ENCODE data around the gene VIPR2. TPM values are rescaled to one million over a fixed set of nuclear protein-coding genes. Genes with fewer than 3 reads are reported as not detected.

Gene VIPR2
- total RNA-seq, 6 experiments from 2014 or later, result 0.15 to 0.51 (median 0.26) TPM; not detected in 2

DNA sequence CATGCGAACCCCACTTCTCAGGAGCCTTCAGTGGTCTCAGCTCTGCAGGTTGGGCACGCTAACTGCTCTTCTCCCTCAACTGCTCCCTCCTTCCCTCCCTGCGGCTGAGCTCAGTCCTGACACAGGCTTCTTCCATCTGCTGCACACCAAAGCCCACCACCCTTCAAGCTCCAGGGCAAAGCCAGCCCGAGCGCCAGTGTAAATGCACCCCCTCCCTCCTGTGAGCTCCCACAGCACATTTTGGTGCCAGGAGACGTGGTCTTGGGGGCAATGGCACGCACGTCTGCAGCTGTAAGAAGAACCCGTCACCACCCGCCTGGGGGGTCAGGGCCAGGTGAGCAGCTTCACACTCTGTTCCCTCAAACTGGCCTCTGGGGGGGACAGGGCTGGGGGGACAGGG, 15.9 kb downstream of the VIPR2 start:
- H3K9me3 ChIP-seq, result no peaks in the 10 kb centered on the region
- DNase-seq, result peak in 1 of 3 donors; percentile 23
- intact Hi-C loops (cut with DNase I), result no loop called here

DNA sequence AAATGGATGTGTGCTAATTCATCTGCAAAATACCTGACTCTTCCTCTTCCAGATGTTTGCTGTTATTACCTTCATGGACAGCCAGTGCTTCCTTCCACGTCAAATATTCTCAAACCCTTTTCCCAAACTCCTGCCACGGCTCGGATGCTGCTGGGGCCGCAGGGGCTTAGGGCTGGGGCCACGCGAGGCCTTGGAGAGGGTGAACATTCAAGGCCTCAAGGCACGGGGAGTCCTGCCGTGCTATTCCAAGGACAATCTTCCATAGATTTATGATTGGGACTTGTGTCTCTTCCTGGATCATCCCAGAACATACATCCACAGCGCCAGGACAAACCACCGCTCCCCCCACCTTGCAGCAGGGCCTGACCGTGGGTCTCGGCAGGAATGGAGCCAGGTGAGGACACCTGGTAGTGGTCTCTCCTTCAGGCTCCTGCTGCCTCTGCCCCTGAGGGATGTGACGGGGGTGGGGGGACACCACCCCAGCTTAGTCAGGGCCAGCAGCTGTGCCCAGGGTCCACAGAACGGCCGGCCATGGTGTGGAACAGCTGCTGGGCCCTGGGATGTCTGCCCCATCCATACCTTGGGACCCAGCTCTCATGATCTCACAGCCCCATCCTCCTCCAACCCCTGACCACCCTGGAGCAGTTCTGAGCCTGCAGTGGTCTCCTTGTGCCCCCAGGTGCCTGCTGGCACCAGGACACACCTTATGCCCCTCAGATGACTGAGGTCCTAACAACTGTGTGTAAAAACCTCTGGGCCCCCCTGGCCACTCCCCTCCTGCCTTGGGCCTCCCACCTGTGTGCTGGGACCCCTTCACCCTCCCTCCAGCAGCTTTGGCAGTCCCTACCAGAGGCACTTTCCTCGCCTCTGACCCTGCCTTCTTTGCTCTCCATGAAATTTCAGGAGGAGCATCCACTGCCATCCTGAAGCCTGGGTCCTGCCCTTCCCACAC, 16.7 kb downstream of the VIPR2 start:
- Histone ChIP-seq H3K4me3 (no peak overlapping the region), H3K36me3 (no peaks in the 10 kb centered on the region), H3K4me1 (no peaks in the 10 kb centered on the region), H3K27ac (no peak overlapping the region), H3K9me3 (no peaks in the 10 kb centered on the region), H3K27me3 (no peaks in the 10 kb centered on the region)
- ATAC-seq (peak in 1 of 4 donors; percentile 24), DNase-seq (peak in 2 of 3 donors; percentile 34 to 36)
- TF ChIP-seq POLR2A (IDR thresholded peaks at IDR 0.05), result no peak
- no peak for TF ChIP-seq CTCF (IDR thresholded peaks at IDR 0.05)
- 69% methylated on average over 8 of the region's 16 CpGs for WGBS (ENCODE audit: insufficient coverage, low coverage, low lambda C conversion rate, missing lambda C conversion rate)
- intact Hi-C loops (cut with DNase I), result no loop called here

More for the DNA sequence above, 15.9 kb downstream of the VIPR2 start:
- no peak for ATAC-seq
- Histone ChIP-seq H3K36me3 (no peaks in the 10 kb centered on the region), H3K4me1 (no peaks in the 10 kb centered on the region), H3K4me3 (no peak overlapping the region), H3K27ac (no peak overlapping the region), H3K27me3 (no peaks in the 10 kb centered on the region)
- TF ChIP-seq CTCF (IDR thresholded peaks at IDR 0.05), result no peak
- TF ChIP-seq POLR2A (IDR thresholded peaks at IDR 0.05), result no peak
- 65% methylated on average over 4 of the region's 10 CpGs for whole genome bisulfite sequencing (ENCODE audit: insufficient coverage, low coverage, low lambda C conversion rate, missing lambda C conversion rate)

DNA sequence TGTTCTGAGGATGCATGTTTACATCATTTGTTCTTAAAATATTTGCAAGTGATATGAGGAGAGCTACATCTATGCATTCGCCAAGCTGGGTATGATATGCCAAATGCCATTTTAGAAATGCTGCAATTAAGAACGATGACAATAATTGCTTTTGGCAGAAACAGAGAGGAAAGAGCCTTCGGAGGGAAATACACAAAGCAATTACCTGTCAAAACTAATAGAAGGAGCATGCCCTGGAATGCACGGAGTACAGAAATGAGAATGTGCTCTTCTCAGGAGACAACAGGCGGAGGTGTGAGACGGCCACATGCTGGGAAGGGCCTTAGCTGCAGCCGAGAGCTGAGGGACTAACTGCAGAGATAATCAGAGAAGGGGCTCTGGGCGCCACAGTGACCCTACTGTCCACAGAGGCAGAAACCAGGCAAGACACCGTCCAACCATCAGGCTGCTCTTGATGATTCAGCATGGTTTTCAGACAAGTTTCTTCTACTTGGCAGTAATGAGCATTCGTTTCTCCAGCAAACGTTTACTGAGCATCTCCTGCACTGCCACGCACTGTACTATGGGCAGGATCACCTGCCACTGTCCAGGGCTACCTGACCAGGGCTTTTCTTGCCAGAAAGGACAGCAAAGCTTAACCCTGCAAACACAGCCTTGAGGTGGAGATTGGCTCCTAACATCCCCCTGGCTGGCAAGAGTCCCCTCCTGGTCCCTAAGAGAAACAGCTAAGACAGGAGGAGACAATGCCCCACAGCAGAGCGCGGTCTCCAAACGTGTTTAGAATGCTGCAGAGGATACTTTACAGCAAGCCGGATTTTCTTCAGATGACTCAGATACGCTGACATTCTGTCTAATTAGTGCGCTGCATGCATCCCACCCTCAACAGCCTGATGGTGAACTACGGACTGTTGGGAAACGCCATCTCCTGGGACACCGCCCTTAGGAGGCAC, 18.1 kb downstream of the VIPR2 start:
- WGBS (ENCODE audit: insufficient coverage, low coverage, low lambda C conversion rate, missing lambda C conversion rate), result 59% methylated on average over 10 of the region's 21 CpGs
- H3K27ac ChIP-seq, result no peak overlapping the region
- peak in 1 of 3 donors; percentile 18 for DNase-seq
- ATAC-seq, result no peak
- no peaks in the 10 kb centered on the region for H3K36me3 ChIP-seq
- no peaks in the 10 kb centered on the region for H3K4me1 ChIP-seq
- TF ChIP-seq CTCF (IDR thresholded peaks at IDR 0.05) (no peak), POLR2A (IDR thresholded peaks at IDR 0.05) (no peak)
- intact Hi-C loops (cut with DNase I), result no loop called here
- no peaks in the 10 kb centered on the region for H3K27me3 ChIP-seq
- no peak overlapping the region for H3K4me3 ChIP-seq
- H3K9me3 ChIP-seq, result no peaks in the 10 kb centered on the region

GRCh38 chr7:159125955-159126270, 18.8 kb downstream of the VIPR2 start:
- no peak for DNase-seq
- intact Hi-C loops (cut with DNase I), result no loop called here
- 10% methylated on average over 3 of the region's 3 CpGs for WGBS (ENCODE audit: insufficient coverage, low coverage, low lambda C conversion rate, missing lambda C conversion rate)
- H3K27me3 ChIP-seq, result no peaks in the 10 kb centered on the region
- H3K4me3 ChIP-seq, result no peak overlapping the region
- TF ChIP-seq POLR2A (IDR thresholded peaks at IDR 0.05) (no peak), CTCF (IDR thresholded peaks at IDR 0.05) (no peak)
- no peak for ATAC-seq
- no peaks in the 10 kb centered on the region for H3K36me3 ChIP-seq
- no peaks in the 10 kb centered on the region for H3K9me3 ChIP-seq
- H3K4me1 ChIP-seq, result no peaks in the 10 kb centered on the region
- H3K27ac ChIP-seq, result no peak overlapping the region
